Activated B cell treated with CpG ODN at 0.5 μM for 24 hours (primary cell): ENCODE data around the gene EFCC1. TPM values are rescaled to one million over a fixed set of nuclear protein-coding genes. Genes with fewer than 3 reads are reported as not detected.
A peak's percentile ranks its signal among the peaks of the same experiment; 100 is the strongest.
"Not testable (repeated sequence)": the region's sequence is repeated elsewhere in the genome, so short reads cannot be mapped to it uniquely, and the experiment has no call there.

Experiments
- ATAC-seq: fragments of 200-7000 bp; cut with Tn5 transposase; one replicate; pipeline ENCODE4 v1.10.0; 2021; ENCODE audit warnings: low read depth, mild to moderate bottlenecking, moderate library complexity
- CTCF ChIA-PET: fragments of 350-600 bp; sonication (Branson Sonifier 250); formaldehyde crosslinking; loops from one replicate; lab custom pipeline; 2021; ENCODE audit warnings: antibody characterized with exemption; lab: Charles Lee
- POLR2A ChIA-PET: fragments of 350-600 bp; sonication (Branson Sonifier 250); formaldehyde crosslinking; loops from one replicate; lab custom pipeline; 2021; ENCODE audit warnings: antibody characterized with exemption; lab: Charles Lee
- DNase-seq: peaks from one replicate; pipeline ENCODE4 v3.0.0; 2022
- H3K27ac Mint-ChIP-seq: one replicate; pipeline ENCODE4 v1.8.0; 2020; ENCODE audit warnings: mixed read lengths
- H3K27me3 Mint-ChIP-seq: one replicate; pipeline ENCODE4 v1.8.0; 2021; ENCODE audit warnings: mixed read lengths
- H3K36me3 Mint-ChIP-seq: one replicate; pipeline ENCODE4 v1.8.0; 2021; ENCODE audit warnings: low read depth, mixed read lengths
- H3K4me1 Mint-ChIP-seq: one replicate; pipeline ENCODE4 v1.8.0; 2021; ENCODE audit warnings: mixed read lengths
- H3K4me3 Mint-ChIP-seq: one replicate; pipeline ENCODE4 v1.8.0; 2020; ENCODE audit warnings: mild to moderate bottlenecking, mixed read lengths
- H3K9me3 Mint-ChIP-seq: one replicate; pipeline ENCODE4 v1.8.0; 2020; ENCODE audit warnings: mixed read lengths
- intact Hi-C: fragments of 100-400 bp; cut with micrococcal nuclease; formaldehyde crosslinking; loops from one replicate; pipeline ENCODE4 v1.15.1; 2024
- total RNA-seq: library from RNA; stranded (reverse); gene quantifications from 2 replicates; pipeline ENCODE4 v1.2.3, GENCODE V29; 2022
- TF ChIP-seq, protein P1 (sequence below): fragments of 200-600 bp; IDR thresholded peaks from one replicate; pipeline ENCODE4 v1.8.0; 2022; ENCODE audit warnings: antibody characterized with exemption, mild to moderate bottlenecking

Gene EFCC1
- total RNA-seq, 1 donor from 2014 or later = not detected

DNA sequence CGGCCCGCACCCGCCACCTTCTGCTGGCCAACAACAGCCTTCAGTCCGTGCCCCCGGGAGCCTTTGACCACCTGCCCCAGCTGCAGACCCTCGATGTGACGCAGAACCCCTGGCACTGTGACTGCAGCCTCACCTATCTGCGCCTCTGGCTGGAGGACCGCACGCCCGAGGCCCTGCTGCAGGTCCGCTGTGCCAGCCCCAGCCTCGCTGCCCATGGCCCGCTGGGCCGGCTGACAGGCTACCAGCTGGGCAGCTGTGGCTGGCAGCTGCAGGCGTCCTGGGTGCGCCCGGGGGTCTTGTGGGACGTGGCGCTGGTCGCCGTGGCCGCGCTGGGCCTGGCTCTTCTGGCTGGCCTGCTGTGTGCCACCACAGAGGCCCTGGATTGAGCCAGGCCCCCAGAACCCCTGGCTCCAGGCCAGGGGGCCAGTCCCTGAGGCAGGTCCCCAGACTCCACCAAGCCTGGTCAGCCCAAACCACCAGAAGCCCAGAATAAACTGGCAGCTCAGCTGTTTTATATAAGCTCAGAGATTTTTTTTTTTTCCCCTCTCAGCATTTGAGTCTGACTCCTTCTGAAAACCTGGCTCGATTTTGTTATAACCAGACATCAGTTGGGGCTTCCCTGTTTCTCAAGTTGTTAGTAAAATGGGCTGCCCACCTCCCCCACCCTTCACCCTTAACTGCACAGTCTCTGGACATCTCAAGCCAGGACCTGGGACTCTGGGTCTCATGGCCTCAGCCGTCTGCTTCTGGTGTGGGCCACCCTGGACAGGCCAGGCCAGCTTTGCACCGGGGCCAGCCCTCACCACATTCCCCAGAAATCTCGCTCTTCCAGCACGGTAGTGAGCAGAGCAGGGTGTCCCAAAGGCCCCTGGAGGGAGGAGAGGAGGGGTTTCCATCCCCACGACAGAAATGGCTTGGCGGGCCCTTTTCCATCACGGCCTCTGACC lies 61.1 kb downstream of the EFCC1 start:
- Mint-ChIP-seq H3K4me1 (peaks cover 5% of the 10 kb centered on the region), H3K27ac (no peak overlapping the region)
- CTCF ChIA-PET = no interaction called here

DNA sequence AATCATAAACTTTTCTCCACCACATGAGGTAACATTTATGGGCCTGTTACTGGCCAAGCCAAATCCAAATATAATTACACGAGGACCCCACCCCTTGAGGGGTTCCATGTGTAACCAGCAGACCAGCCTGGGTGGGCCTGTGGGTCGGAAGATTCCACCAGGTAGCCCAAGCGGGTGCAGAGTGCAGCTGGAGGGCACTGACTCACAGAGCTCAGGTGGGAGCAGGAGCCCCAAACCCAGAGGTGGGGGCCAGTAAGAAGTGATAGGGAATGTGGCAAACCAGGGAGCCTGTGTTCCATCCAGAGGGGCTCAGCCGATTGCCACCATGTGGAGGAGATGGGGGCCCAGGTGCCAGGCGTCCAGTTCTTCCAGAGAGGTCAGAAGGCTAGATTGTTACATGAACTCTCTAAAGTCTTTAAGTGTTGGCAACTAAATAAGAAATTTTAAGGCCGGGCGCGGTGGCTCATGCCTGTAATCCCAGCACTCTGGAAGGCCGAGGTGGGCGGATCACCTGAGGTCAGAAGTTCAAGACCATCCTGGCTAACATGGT lies 62.1 kb downstream of the EFCC1 start:
- POLR2A ChIA-PET = no interaction called here
- no peaks in the 10 kb centered on the region for H3K36me3 Mint-ChIP-seq
- peaks cover 37% of the 10 kb centered on the region for H3K27me3 Mint-ChIP-seq
- CTCF ChIA-PET = no interaction called here
- no peak overlapping the region for H3K27ac Mint-ChIP-seq
- intact Hi-C loops = no loop called here
- H3K4me1 Mint-ChIP-seq = peaks cover 6% of the 10 kb centered on the region
- no peak for ATAC-seq
- no peak for DNase-seq
- TF ChIP-seq, protein P1, sequence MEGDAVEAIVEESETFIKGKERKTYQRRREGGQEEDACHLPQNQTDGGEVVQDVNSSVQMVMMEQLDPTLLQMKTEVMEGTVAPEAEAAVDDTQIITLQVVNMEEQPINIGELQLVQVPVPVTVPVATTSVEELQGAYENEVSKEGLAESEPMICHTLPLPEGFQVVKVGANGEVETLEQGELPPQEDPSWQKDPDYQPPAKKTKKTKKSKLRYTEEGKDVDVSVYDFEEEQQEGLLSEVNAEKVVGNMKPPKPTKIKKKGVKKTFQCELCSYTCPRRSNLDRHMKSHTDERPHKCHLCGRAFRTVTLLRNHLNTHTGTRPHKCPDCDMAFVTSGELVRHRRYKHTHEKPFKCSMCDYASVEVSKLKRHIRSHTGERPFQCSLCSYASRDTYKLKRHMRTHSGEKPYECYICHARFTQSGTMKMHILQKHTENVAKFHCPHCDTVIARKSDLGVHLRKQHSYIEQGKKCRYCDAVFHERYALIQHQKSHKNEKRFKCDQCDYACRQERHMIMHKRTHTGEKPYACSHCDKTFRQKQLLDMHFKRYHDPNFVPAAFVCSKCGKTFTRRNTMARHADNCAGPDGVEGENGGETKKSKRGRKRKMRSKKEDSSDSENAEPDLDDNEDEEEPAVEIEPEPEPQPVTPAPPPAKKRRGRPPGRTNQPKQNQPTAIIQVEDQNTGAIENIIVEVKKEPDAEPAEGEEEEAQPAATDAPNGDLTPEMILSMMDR = no peak
- no peaks in the 10 kb centered on the region for H3K9me3 Mint-ChIP-seq
- H3K4me3 Mint-ChIP-seq = no peak overlapping the region

More for the DNA sequence above, 61.1 kb downstream of the EFCC1 start:
- Mint-ChIP-seq H3K36me3 (no peaks in the 10 kb centered on the region), H3K4me3 (no peak overlapping the region), H3K27me3 (peaks cover 35% of the 10 kb centered on the region), H3K9me3 (no peaks in the 10 kb centered on the region)
- intact Hi-C loops = no loop called here
- POLR2A ChIA-PET = no interaction called here
- TF ChIP-seq, protein P1 = no peak
- no peak for DNase-seq
- ATAC-seq = no peak

DNA sequence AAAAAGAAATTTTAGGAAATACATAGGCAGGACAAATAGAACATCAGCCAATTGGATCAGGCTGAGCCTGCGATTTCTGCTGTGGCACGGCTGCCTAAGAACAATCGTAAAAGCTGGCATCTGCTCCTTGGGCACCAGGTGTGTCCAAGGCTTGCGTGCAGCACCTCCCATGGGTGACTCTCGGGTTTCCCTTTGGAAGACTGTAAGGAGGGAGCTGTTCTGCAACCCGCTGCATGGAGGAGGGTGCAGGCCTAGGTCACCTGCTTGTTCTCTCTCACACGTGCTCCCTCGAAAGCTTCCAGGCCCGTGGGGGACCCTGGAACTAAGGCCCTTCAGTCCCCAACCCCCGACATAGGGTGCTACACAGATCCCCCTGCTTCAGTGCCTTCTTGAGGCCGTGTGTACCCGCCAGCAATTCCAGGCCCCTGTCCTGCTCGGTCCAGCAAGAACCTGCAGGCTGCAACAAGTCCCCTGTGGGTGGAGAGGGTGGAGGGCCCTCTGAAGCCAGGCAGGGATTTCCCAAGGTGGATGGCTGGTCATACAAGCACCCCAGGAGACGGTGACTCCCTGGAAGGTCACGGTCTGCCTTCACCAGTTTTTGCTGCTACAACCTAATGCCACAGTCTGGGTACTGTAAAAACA lies 62.9 kb downstream of the EFCC1 start:
- intact Hi-C loops = no loop called here
- no peaks in the 10 kb centered on the region for H3K9me3 Mint-ChIP-seq
- no peak overlapping the region for H3K27ac Mint-ChIP-seq
- CTCF ChIA-PET = no interaction called here
- peaks cover 34% of the 10 kb centered on the region for H3K27me3 Mint-ChIP-seq
- DNase-seq = no peak
- ATAC-seq = no peak
- TF ChIP-seq, protein P1 = no peak
- H3K4me1 Mint-ChIP-seq = peaks cover 2% of the 10 kb centered on the region
- POLR2A ChIA-PET = no interaction called here
- H3K4me3 Mint-ChIP-seq = no peak overlapping the region
- H3K36me3 Mint-ChIP-seq = no peaks in the 10 kb centered on the region

DNA sequence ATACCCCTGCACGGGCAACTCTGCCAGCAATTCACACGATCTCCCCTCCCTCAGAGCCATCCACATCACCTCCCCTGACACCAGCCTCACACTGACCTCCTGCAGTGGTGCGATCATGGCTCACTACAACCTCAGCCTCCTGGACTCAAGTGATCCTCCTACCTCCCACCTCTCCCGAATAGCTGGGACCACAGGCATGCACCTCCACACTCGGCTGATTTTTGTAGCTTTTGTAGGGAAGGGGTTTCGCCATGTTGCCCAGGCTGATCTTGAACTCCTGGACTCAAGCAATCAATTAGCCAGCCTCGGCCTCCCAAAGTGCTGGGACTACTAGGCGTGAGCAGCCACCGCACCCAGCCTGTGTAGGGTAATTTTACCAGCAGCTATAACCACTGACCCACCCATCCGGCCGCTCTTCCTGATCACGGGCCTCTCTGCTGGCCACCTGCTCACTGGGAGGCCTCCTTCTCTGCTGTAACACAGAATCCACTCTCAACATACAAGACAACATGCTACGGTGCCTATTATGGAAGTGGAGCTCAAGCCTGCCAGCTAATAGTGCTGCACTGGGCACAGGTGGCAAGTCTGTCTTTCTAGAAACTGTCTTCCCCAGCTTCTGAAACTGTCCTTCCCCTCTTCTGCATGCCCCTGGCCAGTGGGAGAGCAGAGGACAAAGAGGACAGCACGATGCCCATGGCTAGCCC lies 64.1 kb downstream of the EFCC1 start:
- Mint-ChIP-seq H3K36me3 (no peaks in the 10 kb centered on the region), H3K27me3 (peaks cover 42% of the 10 kb centered on the region), H3K4me1 (peaks cover 8% of the 10 kb centered on the region), H3K4me3 (no peak overlapping the region), H3K9me3 (no peaks in the 10 kb centered on the region), H3K27ac (no peak overlapping the region)
- ChIA-PET CTCF (no interaction called here), POLR2A (no interaction called here)
- ATAC-seq (no peak), DNase-seq (no peak)
- intact Hi-C loops = no loop called here
- TF ChIP-seq, protein P1 = no peak

DNA sequence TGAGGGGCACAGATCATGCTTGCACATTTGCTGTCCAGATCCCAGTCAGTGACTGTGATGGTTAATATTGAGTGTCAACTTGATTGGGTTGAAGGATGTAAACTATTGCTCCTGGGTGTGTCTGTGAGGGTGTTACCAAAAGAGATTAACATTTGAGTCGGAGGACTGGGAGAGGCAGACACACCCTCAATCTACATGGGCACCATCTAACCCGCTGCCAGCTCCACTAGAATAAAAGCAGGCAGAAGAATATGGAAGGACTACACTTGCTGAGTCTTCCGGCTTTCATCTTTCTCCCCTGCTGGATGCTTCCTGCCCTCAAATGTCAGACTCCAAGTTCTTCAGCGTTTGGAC lies 64.6 kb downstream of the EFCC1 start:
- POLR2A ChIA-PET = no interaction called here
- CTCF ChIA-PET = no interaction called here
- peaks cover 41% of the 10 kb centered on the region for H3K27me3 Mint-ChIP-seq
- no peaks in the 10 kb centered on the region for H3K36me3 Mint-ChIP-seq
- intact Hi-C loops = no loop called here
- no peak overlapping the region for H3K4me3 Mint-ChIP-seq
- ATAC-seq (no peak), DNase-seq (no peak)
- H3K4me1 Mint-ChIP-seq = peaks cover 10% of the 10 kb centered on the region
- H3K27ac Mint-ChIP-seq = no peak overlapping the region
- no peaks in the 10 kb centered on the region for H3K9me3 Mint-ChIP-seq
- TF ChIP-seq, protein P1 = no peak

DNA sequence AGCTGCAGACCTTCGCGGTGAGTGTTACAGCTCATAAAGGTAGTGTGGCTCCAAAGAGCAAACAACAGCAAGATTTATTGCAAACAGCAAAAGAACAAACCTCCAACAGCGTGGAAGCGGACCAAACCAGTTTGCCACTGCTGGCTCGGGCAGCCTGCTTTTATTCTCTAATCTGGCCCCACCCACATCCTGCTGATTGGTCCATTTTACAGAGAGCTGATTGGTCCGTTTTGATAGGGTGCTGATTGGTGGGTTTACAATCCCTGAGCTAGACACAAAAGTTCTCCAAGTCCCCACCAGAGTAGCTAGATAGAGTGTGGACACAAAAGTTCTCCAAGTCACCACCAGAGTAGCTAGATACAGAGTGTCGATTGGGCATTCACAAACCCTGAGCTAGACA lies 66.6 kb downstream of the EFCC1 start:
- H3K27ac Mint-ChIP-seq, H3K36me3 Mint-ChIP-seq, ATAC-seq, intact Hi-C loops, DNase-seq, H3K9me3 Mint-ChIP-seq: not testable (repeated sequence)
- Mint-ChIP-seq H3K4me1 (peaks cover 10% of the 10 kb centered on the region), H3K27me3 (peaks cover 42% of the 10 kb centered on the region), H3K4me3 (peak overlapping the region; percentile 28)
- ChIA-PET POLR2A (interaction anchor here (1.4 kb wide), 1 partner anchor 55 kb away, joined by 4 read pairs; no protein-coding TSS in a partner anchor), CTCF (interaction anchor here (1.5 to 1.6 kb wide), 2 partner anchors 14 to 98 kb away, joined by 3 to 10 read pairs; no protein-coding TSS in a partner anchor)
